UCSD-AML1 (cell line): ENCODE measurements around the gene UBE2D2.
A peak's percentile ranks its signal among the peaks of the same experiment; 100 is the strongest.

Experiments
- DNase-seq: peaks from one replicate; lab custom pipeline; 2025; ENCODE audit not compliant: unreplicated experiment; lab: John Stamatoyannopoulos, UW

Gene UBE2D2

GRCh38 chr5:139634541-139634940 is 73.4 kb downstream of the UBE2D2 start:
- DNase-seq, result no peak

- no peak for DNase-seq
These were observed 74.1 kb downstream of the UBE2D2 start for GRCh38 chr5:139635191-139635590.

GRCh38 chr5:139635606-139636206 is 74.6 kb downstream of the UBE2D2 start:
- DNase-seq, result peak; percentile 65

GRCh38 chr5:139636207-139636792 is 75.2 kb downstream of the UBE2D2 start:
- no peak for DNase-seq

GRCh38 chr5:139636975-139637408 is 75.9 kb downstream of the UBE2D2 start:
- no peak for DNase-seq

- DNase-seq, result peak; percentile 84
These were observed 76.4 kb downstream of the UBE2D2 start for GRCh38 chr5:139637438-139638089.

- peak; percentile 61 for DNase-seq
These were observed 77.1 kb downstream of the UBE2D2 start for GRCh38 chr5:139638090-139638735.

GRCh38 chr5:139638736-139639618 is 77.8 kb downstream of the UBE2D2 start:
- DNase-seq, result no peak

- no peak for DNase-seq
These were observed 78.7 kb downstream of the UBE2D2 start for GRCh38 chr5:139639619-139640380.

- no peak for DNase-seq
These were observed 79.4 kb downstream of the UBE2D2 start for GRCh38 chr5:139640421-139641115.

GRCh38 chr5:139641116-139642080 is 80.3 kb downstream of the UBE2D2 start:
- no peak for DNase-seq

- DNase-seq, result no peak
These were observed 81.1 kb downstream of the UBE2D2 start for GRCh38 chr5:139642213-139642612.

GRCh38 chr5:139642891-139643871 is 82.0 kb downstream of the UBE2D2 start:
- DNase-seq, result no peak

GRCh38 chr5:139644001-139644456 is 82.9 kb downstream of the UBE2D2 start:
- DNase-seq, result no peak

- DNase-seq, result no peak
These were observed 83.7 kb downstream of the UBE2D2 start for GRCh38 chr5:139644646-139645429.

GRCh38 chr5:139645430-139645871 is 84.3 kb downstream of the UBE2D2 start:
- DNase-seq, result no peak
